DND-41 (cell line): ENCODE results near the gene REPS1.

Source experiments
- EZH2 ChIP-seq: IDR thresholded peaks from 3 replicates; pipeline ENCODE4 v1.6.1; 2012; ENCODE audit warnings: borderline replicate concordance, low read depth, mild to moderate bottlenecking, moderate library complexity, low read length, inconsistent platforms; ENCODE audit not compliant: severe bottlenecking
- TF ChIP-seq, protein P1 (sequence below): IDR thresholded peaks from 2 replicates; pipeline ENCODE4 v1.5.1; 2012; ENCODE audit warnings: borderline replicate concordance, low read length, moderate library complexity, mild to moderate bottlenecking; ENCODE audit not compliant: poor library complexity, severe bottlenecking; ENCODE audit errors: extremely low read depth

DNA sequence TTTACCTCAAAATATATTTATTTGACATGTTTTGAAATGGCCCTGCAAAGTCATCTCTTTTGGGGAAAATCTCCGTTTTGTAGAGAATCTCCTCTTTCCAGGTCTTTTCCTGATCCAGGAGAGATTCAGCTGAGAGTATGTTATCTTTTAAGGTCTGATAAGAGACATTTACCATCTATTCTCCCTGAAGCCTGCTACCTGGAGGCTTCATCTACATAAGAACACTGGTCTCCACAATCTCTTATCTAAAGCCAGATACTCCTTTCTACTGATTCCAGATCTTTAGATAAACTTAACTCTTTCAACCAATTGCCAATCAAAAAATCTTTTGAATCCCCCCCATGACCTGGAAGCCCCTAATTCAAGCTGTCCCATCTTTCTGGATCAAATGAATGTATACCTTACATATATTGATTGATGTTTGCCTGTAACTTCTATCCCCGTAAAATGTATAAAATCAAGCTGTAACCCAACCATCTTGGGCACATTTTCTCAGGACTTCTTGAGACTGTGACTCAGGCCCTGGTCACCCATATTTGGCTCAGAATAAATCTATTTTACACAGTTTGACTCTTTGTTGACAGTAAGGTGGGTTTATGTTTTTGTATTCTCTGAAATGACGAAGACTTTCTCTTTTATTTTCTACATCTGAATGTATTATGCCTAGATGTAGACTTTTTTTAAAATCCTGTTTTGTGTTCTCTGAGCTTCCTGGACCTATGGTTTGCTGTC lies 96.6 kb downstream of the REPS1 start:
- TF ChIP-seq, protein P1, sequence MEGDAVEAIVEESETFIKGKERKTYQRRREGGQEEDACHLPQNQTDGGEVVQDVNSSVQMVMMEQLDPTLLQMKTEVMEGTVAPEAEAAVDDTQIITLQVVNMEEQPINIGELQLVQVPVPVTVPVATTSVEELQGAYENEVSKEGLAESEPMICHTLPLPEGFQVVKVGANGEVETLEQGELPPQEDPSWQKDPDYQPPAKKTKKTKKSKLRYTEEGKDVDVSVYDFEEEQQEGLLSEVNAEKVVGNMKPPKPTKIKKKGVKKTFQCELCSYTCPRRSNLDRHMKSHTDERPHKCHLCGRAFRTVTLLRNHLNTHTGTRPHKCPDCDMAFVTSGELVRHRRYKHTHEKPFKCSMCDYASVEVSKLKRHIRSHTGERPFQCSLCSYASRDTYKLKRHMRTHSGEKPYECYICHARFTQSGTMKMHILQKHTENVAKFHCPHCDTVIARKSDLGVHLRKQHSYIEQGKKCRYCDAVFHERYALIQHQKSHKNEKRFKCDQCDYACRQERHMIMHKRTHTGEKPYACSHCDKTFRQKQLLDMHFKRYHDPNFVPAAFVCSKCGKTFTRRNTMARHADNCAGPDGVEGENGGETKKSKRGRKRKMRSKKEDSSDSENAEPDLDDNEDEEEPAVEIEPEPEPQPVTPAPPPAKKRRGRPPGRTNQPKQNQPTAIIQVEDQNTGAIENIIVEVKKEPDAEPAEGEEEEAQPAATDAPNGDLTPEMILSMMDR: no peak
- no peak for TF ChIP-seq EZH2
